ENCODE data around the gene TVP23A. TPM values are rescaled to one million over a fixed set of nuclear protein-coding genes. Genes with fewer than 3 reads are reported as not detected.

The TVP23A gene
- total RNA-seq, 4 donors from 2014 or later, result 1.1 to 3.3 TPM; not detected in 2

DNA sequence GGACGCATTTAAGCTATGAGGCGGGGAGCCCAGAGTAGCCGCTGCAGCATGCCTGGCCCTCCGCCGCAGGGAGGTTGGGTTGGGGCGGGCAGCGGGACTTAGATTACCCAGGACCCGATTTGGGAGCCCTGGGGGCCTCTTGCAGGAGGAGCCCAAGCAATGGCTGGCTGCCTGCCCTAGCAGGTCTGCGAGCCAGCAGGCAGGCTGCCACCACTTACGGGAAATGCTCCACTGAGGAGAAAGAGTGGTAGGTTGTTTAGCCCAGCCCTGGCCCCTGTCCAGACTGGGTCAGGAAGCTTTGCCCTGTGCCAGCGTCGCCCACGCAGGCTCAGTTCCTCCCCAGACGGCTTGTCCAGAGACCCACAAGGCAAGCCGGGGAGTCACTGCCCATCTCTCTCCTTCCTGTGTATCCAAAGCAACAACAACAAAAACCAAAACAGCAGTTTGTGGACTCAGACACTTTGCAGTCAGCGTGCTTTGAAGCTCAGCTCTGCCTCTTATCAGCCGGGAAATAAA is 10.3 kb upstream of the TVP23A start:
- TF ChIP-seq, protein P1, sequence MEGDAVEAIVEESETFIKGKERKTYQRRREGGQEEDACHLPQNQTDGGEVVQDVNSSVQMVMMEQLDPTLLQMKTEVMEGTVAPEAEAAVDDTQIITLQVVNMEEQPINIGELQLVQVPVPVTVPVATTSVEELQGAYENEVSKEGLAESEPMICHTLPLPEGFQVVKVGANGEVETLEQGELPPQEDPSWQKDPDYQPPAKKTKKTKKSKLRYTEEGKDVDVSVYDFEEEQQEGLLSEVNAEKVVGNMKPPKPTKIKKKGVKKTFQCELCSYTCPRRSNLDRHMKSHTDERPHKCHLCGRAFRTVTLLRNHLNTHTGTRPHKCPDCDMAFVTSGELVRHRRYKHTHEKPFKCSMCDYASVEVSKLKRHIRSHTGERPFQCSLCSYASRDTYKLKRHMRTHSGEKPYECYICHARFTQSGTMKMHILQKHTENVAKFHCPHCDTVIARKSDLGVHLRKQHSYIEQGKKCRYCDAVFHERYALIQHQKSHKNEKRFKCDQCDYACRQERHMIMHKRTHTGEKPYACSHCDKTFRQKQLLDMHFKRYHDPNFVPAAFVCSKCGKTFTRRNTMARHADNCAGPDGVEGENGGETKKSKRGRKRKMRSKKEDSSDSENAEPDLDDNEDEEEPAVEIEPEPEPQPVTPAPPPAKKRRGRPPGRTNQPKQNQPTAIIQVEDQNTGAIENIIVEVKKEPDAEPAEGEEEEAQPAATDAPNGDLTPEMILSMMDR (IDR thresholded peaks at IDR 0.05), result no peak
- TF ChIP-seq POLR2A (IDR thresholded peaks at IDR 0.05), result peak in 1 of 2 donors; percentile 21
- no peaks in the 10 kb centered on the region for H3K27me3 ChIP-seq
- H3K27ac ChIP-seq, result peak overlapping the region; percentile 60 to 92 (median 83)
- H3K4me1 ChIP-seq, result peaks cover 0 to 30% (median 0%) of the 10 kb centered on the region in 4 donors
- H3K9me3 ChIP-seq, result no peaks in the 10 kb centered on the region
- H3K36me3 ChIP-seq, result no peaks in the 10 kb centered on the region
- DNase-seq, result peak; percentile 35 to 84 (median 81)
- peak overlapping the region in 2 of 4 donors; percentile 2 to 29 for H3K4me3 ChIP-seq

DNA sequence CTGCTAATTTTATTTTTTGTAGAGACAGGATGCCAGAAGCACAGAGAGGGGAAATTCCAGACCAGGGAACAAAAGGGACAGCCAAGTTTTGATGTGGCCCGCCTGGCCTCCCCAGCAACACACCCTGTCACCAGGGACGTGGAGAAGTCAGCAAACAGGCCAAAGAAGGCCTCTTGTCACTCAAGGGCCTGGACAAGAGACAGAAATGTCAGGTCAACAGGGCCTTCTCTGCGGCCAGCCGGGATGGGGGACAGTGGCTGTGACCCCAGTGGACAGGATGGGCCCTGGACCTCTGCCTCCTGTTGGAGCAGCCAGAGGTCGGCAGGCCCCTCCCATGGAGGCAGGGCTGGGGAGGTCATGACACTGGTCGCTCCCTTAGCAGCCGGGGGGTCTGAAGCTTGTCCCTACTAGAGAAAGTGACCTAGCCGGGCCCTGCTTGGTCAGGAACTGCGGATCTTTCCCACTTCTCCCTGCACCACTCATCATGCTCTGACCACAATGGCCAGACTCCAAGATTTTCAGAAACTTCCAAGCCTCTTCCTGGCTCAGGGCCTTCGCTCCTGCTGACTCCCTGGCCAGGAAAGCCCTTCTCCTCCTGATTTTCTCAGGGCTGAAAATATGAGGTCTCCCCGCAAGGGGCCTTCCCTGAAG is 9.2 kb upstream of the TVP23A start:
- Histone ChIP-seq H3K36me3 (no peaks in the 10 kb centered on the region), H3K27ac (peak overlapping the region; percentile 63 to 92 (median 83)), H3K9me3 (no peaks in the 10 kb centered on the region), H3K4me3 (no peak overlapping the region), H3K27me3 (no peaks in the 10 kb centered on the region), H3K4me1 (peaks cover 0 to 30% (median 0%) of the 10 kb centered on the region in 4 donors)
- no peak for TF ChIP-seq POLR2A (IDR thresholded peaks at IDR 0.05)
- TF ChIP-seq, protein P1 (IDR thresholded peaks at IDR 0.05), result no peak
- peak; percentile 21 to 58 (median 57) for DNase-seq

DNA sequence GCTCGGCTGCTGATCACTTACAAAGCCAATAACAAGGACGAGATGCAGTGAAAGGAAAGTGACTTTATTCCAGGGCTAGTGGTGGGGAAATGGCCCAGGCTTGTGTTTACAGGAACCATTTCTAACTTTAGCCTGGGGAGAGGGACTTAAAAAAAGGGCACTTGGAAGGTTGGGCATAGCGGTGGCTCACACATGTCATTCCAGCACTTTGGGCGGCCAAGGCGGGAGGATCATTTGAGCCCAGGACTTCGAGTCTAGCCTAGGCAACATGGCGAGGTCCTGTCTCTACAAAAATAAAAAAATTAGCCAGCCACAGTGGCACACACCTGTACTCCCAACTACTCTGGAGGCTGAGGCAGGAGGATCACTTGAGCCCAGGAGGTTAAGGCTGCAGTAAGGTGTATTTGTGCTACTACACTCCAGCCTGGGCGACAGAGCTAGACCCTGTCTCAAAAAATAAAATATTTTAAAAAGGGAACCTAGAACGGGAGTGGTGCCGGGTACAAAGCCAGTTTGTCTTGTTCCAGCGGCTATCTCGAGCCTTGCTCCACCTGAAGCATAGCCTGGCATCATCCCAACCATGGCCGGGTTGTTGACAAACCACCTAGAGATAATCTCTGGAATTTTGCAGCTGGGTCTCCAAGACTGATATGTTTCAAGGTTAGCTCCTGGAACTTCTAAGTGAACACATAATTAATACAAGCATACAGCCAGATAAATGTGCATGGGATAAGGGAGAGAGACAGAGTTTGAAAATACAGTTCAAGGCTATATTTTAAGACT is 5.7 kb upstream of the TVP23A start:
- H3K27me3 ChIP-seq, result no peaks in the 10 kb centered on the region
- H3K4me1 ChIP-seq, result peaks cover 0 to 22% (median 0%) of the 10 kb centered on the region in 4 donors
- no peak for TF ChIP-seq POLR2A (IDR thresholded peaks at IDR 0.05)
- TF ChIP-seq, protein P1 (IDR thresholded peaks at IDR 0.05), result no peak
- no peaks in the 10 kb centered on the region for H3K9me3 ChIP-seq
- DNase-seq, result no peak
- no peak overlapping the region for H3K27ac ChIP-seq
- H3K4me3 ChIP-seq, result no peak overlapping the region
- no peaks in the 10 kb centered on the region for H3K36me3 ChIP-seq

DNA sequence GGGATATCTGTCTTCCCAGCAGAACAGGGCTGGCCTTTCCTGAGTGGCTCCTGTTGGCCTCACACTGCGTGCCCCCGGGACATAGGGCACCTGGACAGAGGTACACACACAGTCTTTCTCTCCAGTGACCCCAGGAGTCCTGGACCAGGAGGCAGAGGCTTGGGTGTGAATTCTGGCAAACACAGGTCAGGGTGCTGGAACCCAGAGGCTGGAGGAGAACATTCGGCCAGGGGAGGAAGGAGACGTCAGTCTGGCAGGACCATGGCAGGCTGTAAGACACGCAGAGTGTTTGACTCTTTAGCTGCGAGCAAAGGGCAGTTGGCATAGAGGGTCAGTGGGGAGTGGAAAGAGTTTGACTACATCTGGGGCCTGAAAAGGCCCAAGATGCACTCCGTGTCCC is 4.1 kb upstream of the TVP23A start:
- Histone ChIP-seq H3K4me3 (no peak overlapping the region), H3K27ac (no peak overlapping the region), H3K36me3 (no peaks in the 10 kb centered on the region), H3K4me1 (peaks cover 0 to 9% (median 0%) of the 10 kb centered on the region in 4 donors), H3K9me3 (no peaks in the 10 kb centered on the region), H3K27me3 (no peaks in the 10 kb centered on the region)
- DNase-seq, result no peak
- no peak for TF ChIP-seq POLR2A (IDR thresholded peaks at IDR 0.05)
- TF ChIP-seq, protein P1 (IDR thresholded peaks at IDR 0.05), result no peak

DNA sequence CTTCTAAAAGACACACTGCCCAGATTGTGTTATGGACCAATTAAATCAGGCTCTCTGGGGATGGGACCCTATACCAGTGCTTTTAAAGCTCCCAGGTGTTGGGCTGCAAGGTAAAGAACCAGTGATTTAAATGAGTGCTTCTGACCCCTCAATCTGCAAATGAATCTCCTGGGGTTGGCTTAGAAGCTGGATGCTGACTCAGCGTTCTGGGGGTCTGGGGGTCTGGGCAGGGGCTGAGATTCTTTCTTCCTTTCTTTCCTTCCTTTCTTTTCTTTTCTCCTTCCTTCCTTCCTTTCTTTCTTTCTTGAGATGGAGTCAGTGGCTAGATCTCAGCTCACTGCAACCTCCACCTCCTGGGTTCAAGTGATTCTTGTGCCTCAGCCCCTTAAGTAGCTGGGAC is 2.0 kb upstream of the TVP23A start:
- no peaks in the 10 kb centered on the region for H3K36me3 ChIP-seq
- no peak overlapping the region for H3K27ac ChIP-seq

More for the DNA sequence above, 2.0 kb upstream of the TVP23A start:
- no peaks in the 10 kb centered on the region for H3K9me3 ChIP-seq
- no peaks in the 10 kb centered on the region for H3K4me1 ChIP-seq
- DNase-seq, result no peak
- H3K4me3 ChIP-seq, result no peak overlapping the region
- TF ChIP-seq POLR2A (IDR thresholded peaks at IDR 0.05), result no peak
- TF ChIP-seq, protein P1 (IDR thresholded peaks at IDR 0.05), result no peak
- H3K27me3 ChIP-seq, result no peaks in the 10 kb centered on the region

Measured in Peyer's patch (tissue), 4 donors.